ENCODE results near the gene GPR143.
A peak's percentile ranks its signal among the peaks of the same experiment; 100 is the strongest.

The GPR143 gene

GRCh38 chrX:9739130-9739529, 26.5 kb downstream of the GPR143 start:
- no peak for TF ChIP-seq CTCF (IDR thresholded peaks at IDR 0.05; ENCODE audit: low read depth, low read length)
- TF ChIP-seq EZH2phosphoT487 (IDR thresholded peaks at IDR 0.05; ENCODE audit: low read depth), result no peak
- no peaks in the 10 kb centered on the region for H3K36me3 ChIP-seq (replicated peaks; ENCODE audit: low read depth, low read length)
- H3K9ac ChIP-seq (ENCODE audit: low read length), result no peak overlapping the region
- no peak overlapping the region for H3K4me2 ChIP-seq (ENCODE audit: low read length)
- no peak overlapping the region for H2AFZ ChIP-seq (ENCODE audit: low read depth, low read length)
- no peak overlapping the region for H3K27ac ChIP-seq (ENCODE audit: low read length)
- no peaks in the 10 kb centered on the region for H3K27me3 ChIP-seq (ENCODE audit: low read depth, low read length)
- H4K20me1 ChIP-seq (ENCODE audit: insufficient read depth, low read length), result no peaks in the 10 kb centered on the region
- no peaks in the 10 kb centered on the region for H3K79me2 ChIP-seq (ENCODE audit: low read length)
- no peaks in the 10 kb centered on the region for H3K9me3 ChIP-seq (ENCODE audit: insufficient read depth, low read length)
- H3K4me3 ChIP-seq (ENCODE audit: low read length), result no peak overlapping the region
- H3K4me1 ChIP-seq (ENCODE audit: low read length), result no peaks in the 10 kb centered on the region

GRCh38 chrX:9738151-9738550, 27.5 kb downstream of the GPR143 start:
- Histone ChIP-seq H3K27me3 (ENCODE audit: low read depth, low read length) (no peaks in the 10 kb centered on the region), H3K9ac (ENCODE audit: low read length) (no peak overlapping the region), H4K20me1 (ENCODE audit: insufficient read depth, low read length) (no peaks in the 10 kb centered on the region), H3K4me3 (ENCODE audit: low read length) (no peak overlapping the region), H3K36me3 (replicated peaks; ENCODE audit: low read depth, low read length) (no peaks in the 10 kb centered on the region), H3K4me2 (ENCODE audit: low read length) (no peak overlapping the region), H3K4me1 (ENCODE audit: low read length) (no peaks in the 10 kb centered on the region), H3K79me2 (ENCODE audit: low read length) (no peaks in the 10 kb centered on the region), H3K9me3 (ENCODE audit: insufficient read depth, low read length) (no peaks in the 10 kb centered on the region), H2AFZ (ENCODE audit: low read depth, low read length) (no peak overlapping the region), H3K27ac (ENCODE audit: low read length) (no peak overlapping the region)
- TF ChIP-seq EZH2phosphoT487 (IDR thresholded peaks at IDR 0.05; ENCODE audit: low read depth), result no peak
- TF ChIP-seq CTCF (IDR thresholded peaks at IDR 0.05; ENCODE audit: low read depth, low read length), result no peak

- H3K27me3 ChIP-seq (ENCODE audit: low read depth, low read length), result no peaks in the 10 kb centered on the region
- no peaks in the 10 kb centered on the region for H3K4me1 ChIP-seq (ENCODE audit: low read length)
- no peaks in the 10 kb centered on the region for H4K20me1 ChIP-seq (ENCODE audit: insufficient read depth, low read length)
- no peaks in the 10 kb centered on the region for H3K79me2 ChIP-seq (ENCODE audit: low read length)
- H3K4me2 ChIP-seq (ENCODE audit: low read length), result no peak overlapping the region
- H3K9me3 ChIP-seq (ENCODE audit: insufficient read depth, low read length), result no peaks in the 10 kb centered on the region
- TF ChIP-seq CTCF (IDR thresholded peaks at IDR 0.05; ENCODE audit: low read depth, low read length) (no peak), EZH2phosphoT487 (IDR thresholded peaks at IDR 0.05; ENCODE audit: low read depth) (no peak)
- H3K27ac ChIP-seq (ENCODE audit: low read length), result no peak overlapping the region
- H3K36me3 ChIP-seq (replicated peaks; ENCODE audit: low read depth, low read length), result no peaks in the 10 kb centered on the region
- H3K9ac ChIP-seq (ENCODE audit: low read length), result no peak overlapping the region
- H2AFZ ChIP-seq (ENCODE audit: low read depth, low read length), result no peak overlapping the region
- no peak overlapping the region for H3K4me3 ChIP-seq (ENCODE audit: low read length)
These were observed 28.3 kb downstream of the GPR143 start for GRCh38 chrX:9737363-9737762.

GRCh38 chrX:9730752-9731151, 34.9 kb downstream of the GPR143 start:
- peak overlapping the region; percentile 36 for H3K4me2 ChIP-seq (ENCODE audit: low read length)
- no peaks in the 10 kb centered on the region for H3K79me2 ChIP-seq (ENCODE audit: low read length)
- no peak overlapping the region for H3K9ac ChIP-seq (ENCODE audit: low read length)
- no peak overlapping the region for H2AFZ ChIP-seq (ENCODE audit: low read depth, low read length)
- no peak overlapping the region for H3K4me3 ChIP-seq (ENCODE audit: low read length)
- no peaks in the 10 kb centered on the region for H3K9me3 ChIP-seq (ENCODE audit: insufficient read depth, low read length)
- peaks cover 23% of the 10 kb centered on the region for H3K4me1 ChIP-seq (ENCODE audit: low read length)
- H4K20me1 ChIP-seq (ENCODE audit: insufficient read depth, low read length), result no peaks in the 10 kb centered on the region
- no peaks in the 10 kb centered on the region for H3K36me3 ChIP-seq (replicated peaks; ENCODE audit: low read depth, low read length)
- no peaks in the 10 kb centered on the region for H3K27me3 ChIP-seq (ENCODE audit: low read depth, low read length)
- no peak overlapping the region for H3K27ac ChIP-seq (ENCODE audit: low read length)
- TF ChIP-seq EZH2phosphoT487 (IDR thresholded peaks at IDR 0.05; ENCODE audit: low read depth) (no peak), CTCF (IDR thresholded peaks at IDR 0.05; ENCODE audit: low read depth, low read length) (no peak)
